HepG2 (cell line): ENCODE measurements around the gene SIX5. TPM values are rescaled to one million over a fixed set of nuclear protein-coding genes. Genes with fewer than 3 reads are reported as not detected.

Experiments
- ADNP ChIP-seq: sonication (generic); formaldehyde crosslinking; IDR thresholded peaks from 2 replicates; pipeline ENCODE4 v1.4.0; 2020; ENCODE audit warnings: missing genetic modification reagents
- AKNA ChIP-seq: sonication (generic); formaldehyde crosslinking; IDR thresholded peaks from 2 replicates; pipeline ENCODE4 v1.4.0; 2020; ENCODE audit warnings: missing genetic modification reagents, borderline replicate concordance
- CAMTA2 ChIP-seq: sonication (generic); formaldehyde crosslinking; IDR thresholded peaks from 2 replicates; pipeline ENCODE4 v1.4.0; 2020; ENCODE audit warnings: mild to moderate bottlenecking, missing genetic modification reagents, borderline replicate concordance
- DPF2 ChIP-seq: sonication (generic); formaldehyde crosslinking; IDR thresholded peaks from 2 replicates; pipeline ENCODE4 v1.4.0; 2020; ENCODE audit warnings: mild to moderate bottlenecking, low read depth, missing genetic modification reagents, borderline replicate concordance
- FOXJ3 ChIP-seq: sonication (generic); formaldehyde crosslinking; IDR thresholded peaks from 2 replicates; pipeline ENCODE4 v1.4.0; 2020; ENCODE audit warnings: missing genetic modification reagents, mild to moderate bottlenecking, borderline replicate concordance
- GTF2F1 ChIP-seq: fragments of 150-350 bp; IDR thresholded peaks from 2 replicates; pipeline ENCODE4 v1.6.1; 2014; ENCODE audit warnings: low read length
- KLF6 ChIP-seq: IDR thresholded peaks from 2 replicates; pipeline ENCODE4 v1.8.0; 2016; ENCODE audit warnings: missing biosample characterization, missing genetic modification reagents
- NFKBIZ ChIP-seq: IDR thresholded peaks from 2 replicates; pipeline ENCODE4 v1.6.1; 2018; ENCODE audit warnings: missing genetic modification reagents, missing compliant biosample characterization
- PTBP1 ChIP-seq: fragments of 200-400 bp; formaldehyde crosslinking; IDR thresholded peaks from 2 replicates; pipeline ENCODE4 v1.6.1; 2018; ENCODE audit warnings: low read length, low read depth; ENCODE audit not compliant: poor library complexity, severe bottlenecking
- SP140L ChIP-seq: sonication (generic); formaldehyde crosslinking; IDR thresholded peaks from 2 replicates; pipeline ENCODE4 v1.4.0; 2020; ENCODE audit warnings: missing genetic modification reagents, borderline replicate concordance
- SYNCRIP ChIP-seq: fragments of 200-400 bp; formaldehyde crosslinking; IDR thresholded peaks from 2 replicates; pipeline ENCODE4 v1.6.1; 2018; ENCODE audit warnings: mild to moderate bottlenecking, low read depth, low read length; ENCODE audit not compliant: insufficient read depth
- TARDBP ChIP-seq: sonication (generic); formaldehyde crosslinking; IDR thresholded peaks from 2 replicates; pipeline ENCODE4 v1.8.0; 2022; ENCODE audit warnings: mild to moderate bottlenecking, missing genetic modification reagents
- TEAD2 ChIP-seq: sonication (generic); formaldehyde crosslinking; IDR thresholded peaks from 2 replicates; pipeline ENCODE4 v1.9.0; 2021; ENCODE audit warnings: missing genetic modification reagents
- ZNF331 ChIP-seq: sonication (generic); formaldehyde crosslinking; IDR thresholded peaks from 2 replicates; pipeline ENCODE4 v1.4.0; 2020; ENCODE audit warnings: missing genetic modification reagents
- ZNF501 ChIP-seq: sonication (generic); formaldehyde crosslinking; IDR thresholded peaks from 2 replicates; pipeline ENCODE4 v1.5.1; 2020; ENCODE audit warnings: mild to moderate bottlenecking, moderate library complexity, missing genetic modification reagents
- ZNF570 ChIP-seq: sonication (generic); formaldehyde crosslinking; IDR thresholded peaks from 2 replicates; pipeline ENCODE4 v1.4.0; 2020; ENCODE audit warnings: mild to moderate bottlenecking, missing genetic modification reagents, borderline replicate concordance
- ZNF576 ChIP-seq: sonication (generic); formaldehyde crosslinking; IDR thresholded peaks from 2 replicates; pipeline ENCODE4 v1.4.0; 2020; ENCODE audit warnings: mild to moderate bottlenecking, missing genetic modification reagents
- ZNF614 ChIP-seq: IDR thresholded peaks from 2 replicates; pipeline ENCODE4 v1.6.1; 2018; ENCODE audit warnings: missing biosample characterization, missing genetic modification reagents, inconsistent platforms, borderline replicate concordance
- ZSCAN12 ChIP-seq: sonication (generic); formaldehyde crosslinking; IDR thresholded peaks from 2 replicates; pipeline ENCODE4 v1.9.0; 2021; ENCODE audit warnings: mild to moderate bottlenecking, missing genetic modification reagents
- polyA plus RNA-seq, 8 experiments: library from polyadenylated mRNA; depleted of rRNA in 3 of 8; stranded (reverse) in 7 of 8; unstranded in 1 of 8; fragments of >200 nt; fragmentation: Illumina TruSeq in 4 of 8; extraction: Trizol in 4 of 8; gene quantifications; 2 replicates each; pipeline versions ENCODE4 v1.2.1 to v1.2.3, GENCODE V29; 2011 to 2016; ENCODE audit warnings: low read depth in 4 of 8, missing spikeins in 1 of 8, mixed read lengths in 1 of 8; ENCODE audit not compliant: insufficient read depth in 1 of 8
- total RNA-seq, 5 experiments: library from RNA; depleted of rRNA; stranded (reverse); fragments of >200 nt; fragmentation: Illumina TruSeq; extraction: Trizol; gene quantifications; 2 replicates each; pipeline ENCODE4 v1.2.3, GENCODE V29; 2016; ENCODE audit warnings: low read depth in 1 of 5
- TF ChIP-seq, protein P1 (sequence below): sonication (generic); formaldehyde crosslinking; IDR thresholded peaks from 2 replicates; pipeline ENCODE4 v1.5.0; 2020; ENCODE audit warnings: mild to moderate bottlenecking, missing genetic modification reagents
- TF ChIP-seq, protein P2 (sequence below): sonication (generic); formaldehyde crosslinking; IDR thresholded peaks from 2 replicates; pipeline ENCODE4 v1.8.1; 2023; ENCODE audit warnings: mild to moderate bottlenecking, missing genetic modification reagents

Gene SIX5
- total and polyA plus RNA-seq, 2 of the 13 experiments (the other 11 are each of a cell fraction or from before 2014, with no cell fraction given), result 7.7 to 10.5 TPM

- no peak for TF ChIP-seq AKNA
- TF ChIP-seq ZNF501 (CRISPR knock-in tag), result peak; percentile 81
- TF ChIP-seq TARDBP (CRISPR knock-in tag), result peak; percentile 82
- TF ChIP-seq ZSCAN12 (CRISPR knock-in tag), result no peak
- TF ChIP-seq CAMTA2 (CRISPR knock-in tag), result no peak
- TF ChIP-seq ZNF614 (CRISPR knock-in tag), result no peak
- no peak for TF ChIP-seq TEAD2
- no peak for TF ChIP-seq GTF2F1
- TF ChIP-seq KLF6 (CRISPR knock-in tag), result no peak
- TF ChIP-seq NFKBIZ (CRISPR knock-in tag), result no peak
- no peak for TF ChIP-seq FOXJ3
- TF ChIP-seq ADNP (CRISPR knock-in tag), result no peak
- no peak for TF ChIP-seq SP140L (CRISPR knock-in tag)
- no peak for TF ChIP-seq SYNCRIP
- TF ChIP-seq, protein P1, sequence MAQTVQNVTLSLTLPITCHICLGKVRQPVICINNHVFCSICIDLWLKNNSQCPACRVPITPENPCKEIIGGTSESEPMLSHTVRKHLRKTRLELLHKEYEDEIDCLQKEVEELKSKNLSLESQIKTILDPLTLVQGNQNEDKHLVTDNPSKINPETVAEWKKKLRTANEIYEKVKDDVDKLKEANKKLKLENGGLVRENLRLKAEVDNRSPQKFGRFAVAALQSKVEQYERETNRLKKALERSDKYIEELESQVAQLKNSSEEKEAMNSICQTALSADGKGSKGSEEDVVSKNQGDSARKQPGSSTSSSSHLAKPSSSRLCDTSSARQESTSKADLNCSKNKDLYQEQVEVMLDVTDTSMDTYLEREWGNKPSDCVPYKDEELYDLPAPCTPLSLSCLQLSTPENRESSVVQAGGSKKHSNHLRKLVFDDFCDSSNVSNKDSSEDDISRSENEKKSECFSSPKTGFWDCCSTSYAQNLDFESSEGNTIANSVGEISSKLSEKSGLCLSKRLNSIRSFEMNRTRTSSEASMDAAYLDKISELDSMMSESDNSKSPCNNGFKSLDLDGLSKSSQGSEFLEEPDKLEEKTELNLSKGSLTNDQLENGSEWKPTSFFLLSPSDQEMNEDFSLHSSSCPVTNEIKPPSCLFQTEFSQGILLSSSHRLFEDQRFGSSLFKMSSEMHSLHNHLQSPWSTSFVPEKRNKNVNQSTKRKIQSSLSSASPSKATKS (CRISPR knock-in tag), result no peak
- TF ChIP-seq PTBP1, result peak; percentile 71
- no peak for TF ChIP-seq DPF2 (CRISPR knock-in tag)
- TF ChIP-seq ZNF570 (CRISPR knock-in tag), result no peak
- TF ChIP-seq, protein P2, sequence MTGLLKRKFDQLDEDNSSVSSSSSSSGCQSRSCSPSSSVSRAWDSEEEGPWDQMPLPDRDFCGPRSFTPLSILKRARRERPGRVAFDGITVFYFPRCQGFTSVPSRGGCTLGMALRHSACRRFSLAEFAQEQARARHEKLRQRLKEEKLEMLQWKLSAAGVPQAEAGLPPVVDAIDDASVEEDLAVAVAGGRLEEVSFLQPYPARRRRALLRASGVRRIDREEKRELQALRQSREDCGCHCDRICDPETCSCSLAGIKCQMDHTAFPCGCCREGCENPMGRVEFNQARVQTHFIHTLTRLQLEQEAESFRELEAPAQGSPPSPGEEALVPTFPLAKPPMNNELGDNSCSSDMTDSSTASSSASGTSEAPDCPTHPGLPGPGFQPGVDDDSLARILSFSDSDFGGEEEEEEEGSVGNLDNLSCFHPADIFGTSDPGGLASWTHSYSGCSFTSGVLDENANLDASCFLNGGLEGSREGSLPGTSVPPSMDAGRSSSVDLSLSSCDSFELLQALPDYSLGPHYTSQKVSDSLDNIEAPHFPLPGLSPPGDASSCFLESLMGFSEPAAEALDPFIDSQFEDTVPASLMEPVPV (CRISPR knock-in tag), result no peak
- TF ChIP-seq ZNF331 (CRISPR knock-in tag), result no peak
- TF ChIP-seq ZNF576 (CRISPR knock-in tag), result no peak
Observed at GRCh38 chr19:45730368-45731288, 38.4 kb downstream of the SIX5 start, which contains the start of gene FBXO46 (continued).
